H1 (cell line): ENCODE measurements around the gene IFNL3.

Source experiments
- CHD2 ChIP-seq: IDR thresholded peaks from 2 replicates; pipeline ENCODE4 v1.6.1; 2012; ENCODE audit warnings: low read length, improper control_type of control experiment
- EZH2 ChIP-seq: fragments of 200-600 bp; sonication (generic); IDR thresholded peaks from 2 replicates; pipeline ENCODE4 v1.7.1; 2012; ENCODE audit warnings: low read depth, mild to moderate bottlenecking, moderate library complexity, low read length, inconsistent platforms; ENCODE audit not compliant: severe bottlenecking
- FOSL1 ChIP-seq: IDR thresholded peaks from 2 replicates; pipeline ENCODE4 v1.6.1; 2011; ENCODE audit warnings: mild to moderate bottlenecking, low read depth, low read length, moderate library complexity; ENCODE audit not compliant: insufficient read depth
- GABPA ChIP-seq: IDR thresholded peaks from 2 replicates; pipeline ENCODE4 v1.6.1; 2011; ENCODE audit warnings: mild to moderate bottlenecking, low read length, moderate library complexity, borderline replicate concordance; ENCODE audit not compliant: insufficient read depth
- NRF1 ChIP-seq: IDR thresholded peaks from 2 replicates; pipeline ENCODE4 v1.6.1; 2011; ENCODE audit warnings: mild to moderate bottlenecking, low read depth, low read length, improper control_type of control experiment
- POLR2A ChIP-seq, 2 experiments: IDR thresholded peaks; 1 replicate in 1 of 2; 2 replicates in 1 of 2; pipeline ENCODE4 v1.6.1; 2011; ENCODE audit warnings: low read depth in 2 of 2, low read length in 2 of 2, mild to moderate bottlenecking in 2 of 2; ENCODE audit errors: control extremely low read depth in 1 of 2
- POLR2AphosphoS5 ChIP-seq: IDR thresholded peaks from 2 replicates; pipeline ENCODE4 v1.6.1; 2011; ENCODE audit warnings: low read depth, low read length
- RAD21 ChIP-seq, 2 experiments: IDR thresholded peaks in 1 of 2; conservative IDR thresholded peaks in 1 of 2; 2 replicates each; pipeline ENCODE4 v1.6.1; 2011; ENCODE audit warnings: low read depth in 2 of 2, low read length in 2 of 2, improper control_type of control experiment in 1 of 2, inconsistent platforms in 1 of 2, mild to moderate bottlenecking in 1 of 2, moderate library complexity in 1 of 2
- TAF7 ChIP-seq: optimal IDR thresholded peaks from 2 replicates; pipeline ENCODE3; 2011; ENCODE audit warnings: low read depth, mild to moderate bottlenecking, inconsistent platforms, low read length, moderate library complexity, borderline replicate concordance
- TEAD4 ChIP-seq: IDR thresholded peaks from 2 replicates; pipeline ENCODE4 v1.6.1; 2012; ENCODE audit warnings: low read depth, low read length, inconsistent platforms, mixed read lengths
- YY1 ChIP-seq: IDR thresholded peaks from 2 replicates; pipeline ENCODE4 v1.6.1; 2011; ENCODE audit warnings: low read depth, mild to moderate bottlenecking, low read length
- ZNF274 ChIP-seq: IDR thresholded peaks from 2 replicates; pipeline ENCODE4 v1.7.0; 2012; ENCODE audit warnings: low read length, borderline replicate concordance; ENCODE audit errors: extremely low read depth
- TF ChIP-seq, protein P1 (sequence below), 3 experiments: IDR thresholded peaks; 1 replicate in 2 of 3; 2 replicates in 1 of 3; pipeline versions ENCODE4 v1.5.1 to v1.6.1; 2011; ENCODE audit warnings: low read length in 3 of 3, mild to moderate bottlenecking in 3 of 3, inconsistent platforms in 2 of 3, low read depth in 1 of 3, moderate library complexity in 1 of 3; ENCODE audit not compliant: insufficient read depth in 1 of 3; ENCODE audit errors: control extremely low read depth in 1 of 3
- TF ChIP-seq, protein P2 (sequence below): IDR thresholded peaks from 2 replicates; pipeline ENCODE4 v1.6.1; 2012; ENCODE audit warnings: low read length, inconsistent platforms

DNA sequence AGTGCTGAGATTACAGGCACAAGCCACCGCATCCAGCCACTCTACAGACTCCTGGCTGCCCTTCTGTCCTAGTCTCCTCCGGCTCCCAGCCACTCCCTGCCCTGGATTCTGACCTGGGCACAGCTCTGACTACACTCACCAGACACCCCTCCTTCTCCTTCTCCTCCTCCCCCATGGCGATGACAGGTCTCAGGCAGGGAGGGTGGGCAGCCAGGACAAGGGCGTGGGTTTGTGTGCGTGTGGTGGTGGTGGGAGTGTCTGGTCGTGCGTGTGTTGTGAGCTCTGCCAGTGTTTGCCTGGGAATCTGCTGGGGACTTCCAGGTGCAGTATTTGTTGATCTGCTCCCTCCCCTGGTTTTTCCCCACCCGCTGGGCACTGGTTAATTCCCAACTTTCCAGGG, 51.0 kb downstream of the IFNL3 start:
- TF ChIP-seq NRF1 (no peak), YY1 (no peak), EZH2 (no peak), POLR2A (IDR thresholded peaks at IDR 0.05; ENCODE audit: control extremely low read depth in 1 of 2, low read depth in 2 of 2, low read length in 2 of 2) (no peak), FOSL1 (no peak), RAD21 (IDR thresholded peaks at IDR 0.05 in 1 of 2, conservative IDR thresholded peaks at IDR 0.05 in 1 of 2; ENCODE audit: low read depth in 2 of 2, low read length in 2 of 2) (no peak), GABPA (no peak), CHD2 (no peak), TAF7 (no peak), ZNF274 (no peak), POLR2AphosphoS5 (no peak), TEAD4 (no peak)
- TF ChIP-seq, protein P1, sequence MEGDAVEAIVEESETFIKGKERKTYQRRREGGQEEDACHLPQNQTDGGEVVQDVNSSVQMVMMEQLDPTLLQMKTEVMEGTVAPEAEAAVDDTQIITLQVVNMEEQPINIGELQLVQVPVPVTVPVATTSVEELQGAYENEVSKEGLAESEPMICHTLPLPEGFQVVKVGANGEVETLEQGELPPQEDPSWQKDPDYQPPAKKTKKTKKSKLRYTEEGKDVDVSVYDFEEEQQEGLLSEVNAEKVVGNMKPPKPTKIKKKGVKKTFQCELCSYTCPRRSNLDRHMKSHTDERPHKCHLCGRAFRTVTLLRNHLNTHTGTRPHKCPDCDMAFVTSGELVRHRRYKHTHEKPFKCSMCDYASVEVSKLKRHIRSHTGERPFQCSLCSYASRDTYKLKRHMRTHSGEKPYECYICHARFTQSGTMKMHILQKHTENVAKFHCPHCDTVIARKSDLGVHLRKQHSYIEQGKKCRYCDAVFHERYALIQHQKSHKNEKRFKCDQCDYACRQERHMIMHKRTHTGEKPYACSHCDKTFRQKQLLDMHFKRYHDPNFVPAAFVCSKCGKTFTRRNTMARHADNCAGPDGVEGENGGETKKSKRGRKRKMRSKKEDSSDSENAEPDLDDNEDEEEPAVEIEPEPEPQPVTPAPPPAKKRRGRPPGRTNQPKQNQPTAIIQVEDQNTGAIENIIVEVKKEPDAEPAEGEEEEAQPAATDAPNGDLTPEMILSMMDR (IDR thresholded peaks at IDR 0.05; ENCODE audit: control extremely low read depth in 1 of 3, insufficient read depth in 1 of 3, low read depth in 1 of 3, low read length in 3 of 3): no peak
- TF ChIP-seq, protein P2, sequence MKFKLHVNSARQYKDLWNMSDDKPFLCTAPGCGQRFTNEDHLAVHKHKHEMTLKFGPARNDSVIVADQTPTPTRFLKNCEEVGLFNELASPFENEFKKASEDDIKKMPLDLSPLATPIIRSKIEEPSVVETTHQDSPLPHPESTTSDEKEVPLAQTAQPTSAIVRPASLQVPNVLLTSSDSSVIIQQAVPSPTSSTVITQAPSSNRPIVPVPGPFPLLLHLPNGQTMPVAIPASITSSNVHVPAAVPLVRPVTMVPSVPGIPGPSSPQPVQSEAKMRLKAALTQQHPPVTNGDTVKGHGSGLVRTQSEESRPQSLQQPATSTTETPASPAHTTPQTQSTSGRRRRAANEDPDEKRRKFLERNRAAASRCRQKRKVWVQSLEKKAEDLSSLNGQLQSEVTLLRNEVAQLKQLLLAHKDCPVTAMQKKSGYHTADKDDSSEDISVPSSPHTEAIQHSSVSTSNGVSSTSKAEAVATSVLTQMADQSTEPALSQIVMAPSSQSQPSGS: no peak
